Hair follicular keratinocyte (primary cell): ENCODE results near the gene SPATA13. TPM values are rescaled to one million over a fixed set of nuclear protein-coding genes. Genes with fewer than 3 reads are reported as not detected.

Source experiments
- total RNA-seq: library from RNA; depleted of rRNA; stranded (reverse); fragments of >200 nt; gene quantifications from 2 replicates; pipeline ENCODE4 v1.2.3, GENCODE V29; 2015

Gene SPATA13
- total RNA-seq = 0.23 and 1.0 TPM in 2 replicates

GRCh38 chr13:24160458-24161009, at the start of gene SPATA13:
Gene SPATA13, plus strand, starts transcription at chr13:24160720. Its CDS starts 62,210 bp downstream, at chr13:24222930.

DNA sequence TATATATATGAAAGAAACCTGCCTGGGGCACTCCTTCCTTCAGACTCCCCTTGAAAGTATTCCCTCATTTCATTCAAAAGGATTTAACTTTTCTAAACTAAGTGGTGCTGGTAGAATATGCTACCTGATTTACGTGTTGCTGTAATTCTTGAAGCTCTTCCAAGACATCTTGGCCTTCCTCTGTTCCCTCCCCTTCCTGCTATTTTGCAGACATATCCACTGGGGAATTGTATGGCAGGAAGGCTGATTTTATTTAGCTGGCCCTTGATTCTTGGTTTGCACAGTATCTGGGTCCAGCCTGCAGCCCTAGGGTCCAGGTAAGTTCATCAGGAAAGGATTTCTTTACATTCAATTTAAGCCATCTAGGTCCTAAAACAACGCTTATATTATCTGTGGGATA, 148.8 kb downstream of the SPATA13 start, which contains the start of gene C1QTNF9:
Gene C1QTNF9, plus strand, starts transcription at position 281 of the 400 bp plus-strand sequence. CDS start 6,424 bp downstream, outside the sequence.

Other genes with a start within 250 kb of the SPATA13 start
- gene C1QTNF9, start 148.9 kb downstream of the SPATA13 start, total RNA-seq = not detected in 2 replicates